T-helper 1 cell treated with Interleukin-12 subunit alpha and Interleukin-12 subunit beta and Interleukin-4 antibody, amounts not matched to agents 30 μg/mL and 1 μg/mL, for 36 hours (primary cell): ENCODE results near the gene KRTAP13-2.

Source experiments
- H3K27ac Mint-ChIP-seq: one replicate; pipeline ENCODE4 v1.8.0; 2021; ENCODE audit warnings: mild to moderate bottlenecking, mixed read lengths
- H3K27me3 Mint-ChIP-seq: one replicate; pipeline ENCODE4 v1.8.0; 2021; ENCODE audit warnings: low read depth, mixed read lengths
- H3K36me3 Mint-ChIP-seq: one replicate; pipeline ENCODE4 v1.8.0; 2021; ENCODE audit warnings: low read depth, mixed read lengths
- H3K4me1 Mint-ChIP-seq: one replicate; pipeline ENCODE4 v1.8.0; 2021; ENCODE audit warnings: low read depth, mixed read lengths
- H3K4me3 Mint-ChIP-seq: one replicate; pipeline ENCODE4 v1.8.0; 2021; ENCODE audit warnings: mild to moderate bottlenecking, moderate library complexity, mixed read lengths
- H3K9me3 Mint-ChIP-seq: one replicate; pipeline ENCODE4 v1.8.0; 2021; ENCODE audit warnings: mixed read lengths

The KRTAP13-2 gene

GRCh38 chr21:30372139-30372770, at the start of gene KRTAP13-2:
KRTAP13-2 (minus strand) TSS chr21:30372271; CDS start chr21:30372213, 58 bp downstream.
- Mint-ChIP-seq H3K27ac (no peak within 1 kb of the TSS), H3K9me3 (no peaks in the 10 kb centered on the region), H3K4me1 (no peaks in the 10 kb centered on the region), H3K27me3 (no peaks in the 10 kb centered on the region), H3K4me3 (no peak within 1 kb of the TSS), H3K36me3 (no peaks in the 10 kb centered on the region)

GRCh38 chr21:30415993-30416392, 43.9 kb upstream of the KRTAP13-2 start:
- no peak overlapping the region for H3K4me3 Mint-ChIP-seq

GRCh38 chr21:30408782-30409494, 36.9 kb upstream of the KRTAP13-2 start:
- H3K9me3 Mint-ChIP-seq = no peaks in the 10 kb centered on the region
- H3K27ac Mint-ChIP-seq = no peak overlapping the region
- H3K36me3 Mint-ChIP-seq = no peaks in the 10 kb centered on the region
- peaks cover 3% of the 10 kb centered on the region for H3K4me1 Mint-ChIP-seq
- H3K4me3 Mint-ChIP-seq = peak overlapping the region; percentile 39
- H3K27me3 Mint-ChIP-seq = peaks cover 6% of the 10 kb centered on the region

More at GRCh38 chr21:30415993-30416392, 43.9 kb upstream of the KRTAP13-2 start:
- Mint-ChIP-seq H3K9me3 (peaks cover 10% of the 10 kb centered on the region), H3K27ac (no peak overlapping the region), H3K36me3 (no peaks in the 10 kb centered on the region), H3K27me3 (no peaks in the 10 kb centered on the region), H3K4me1 (no peaks in the 10 kb centered on the region)

GRCh38 chr21:30395731-30396130, 23.7 kb upstream of the KRTAP13-2 start, which contains the start of gene KRTAP13-1:
KRTAP13-1 (plus strand) TSS chr21:30396031; CDS start chr21:30396087, 56 bp downstream.
- no peak within 1 kb of the TSS for H3K4me3 Mint-ChIP-seq
- H3K9me3 Mint-ChIP-seq = no peaks in the 10 kb centered on the region
- H3K27me3 Mint-ChIP-seq = no peaks in the 10 kb centered on the region
- no peak within 1 kb of the TSS for H3K27ac Mint-ChIP-seq
- no peaks in the 10 kb centered on the region for H3K4me1 Mint-ChIP-seq
- H3K36me3 Mint-ChIP-seq = no peaks in the 10 kb centered on the region

GRCh38 chr21:30391492-30392025, 19.5 kb upstream of the KRTAP13-2 start:
- Mint-ChIP-seq H3K27me3 (no peaks in the 10 kb centered on the region), H3K9me3 (no peaks in the 10 kb centered on the region), H3K27ac (no peak overlapping the region), H3K4me1 (no peaks in the 10 kb centered on the region), H3K36me3 (no peaks in the 10 kb centered on the region), H3K4me3 (no peak overlapping the region)

- Mint-ChIP-seq H3K27me3 (no peaks in the 10 kb centered on the region), H3K36me3 (no peaks in the 10 kb centered on the region), H3K4me3 (no peak overlapping the region), H3K27ac (no peak overlapping the region), H3K4me1 (no peaks in the 10 kb centered on the region), H3K9me3 (no peaks in the 10 kb centered on the region)
These were observed 10.1 kb upstream of the KRTAP13-2 start for GRCh38 chr21:30382201-30382600.

GRCh38 chr21:30355906-30356305, 16.2 kb downstream of the KRTAP13-2 start:
- H3K4me3 Mint-ChIP-seq = no peak overlapping the region
- H3K4me1 Mint-ChIP-seq = no peaks in the 10 kb centered on the region
- H3K27ac Mint-ChIP-seq = no peak overlapping the region
- H3K9me3 Mint-ChIP-seq = no peaks in the 10 kb centered on the region
- no peaks in the 10 kb centered on the region for H3K27me3 Mint-ChIP-seq
- H3K36me3 Mint-ChIP-seq = no peaks in the 10 kb centered on the region

- H3K36me3 Mint-ChIP-seq = no peaks in the 10 kb centered on the region
- H3K4me1 Mint-ChIP-seq = no peaks in the 10 kb centered on the region
- H3K27ac Mint-ChIP-seq = no peak overlapping the region
- H3K27me3 Mint-ChIP-seq = no peaks in the 10 kb centered on the region
- H3K4me3 Mint-ChIP-seq = no peak overlapping the region
- no peaks in the 10 kb centered on the region for H3K9me3 Mint-ChIP-seq
These were observed 17.6 kb downstream of the KRTAP13-2 start for GRCh38 chr21:30354308-30355005.

- H3K27me3 Mint-ChIP-seq = no peaks in the 10 kb centered on the region
- H3K4me1 Mint-ChIP-seq = no peaks in the 10 kb centered on the region
- no peaks in the 10 kb centered on the region for H3K9me3 Mint-ChIP-seq
- no peak overlapping the region for H3K4me3 Mint-ChIP-seq
- no peak overlapping the region for H3K27ac Mint-ChIP-seq
- no peaks in the 10 kb centered on the region for H3K36me3 Mint-ChIP-seq
These were observed 20.5 kb downstream of the KRTAP13-2 start for GRCh38 chr21:30351534-30351933.

- H3K9me3 Mint-ChIP-seq = no peaks in the 10 kb centered on the region
- H3K27me3 Mint-ChIP-seq = no peaks in the 10 kb centered on the region
- no peaks in the 10 kb centered on the region for H3K36me3 Mint-ChIP-seq
- H3K4me1 Mint-ChIP-seq = no peaks in the 10 kb centered on the region
- no peak overlapping the region for H3K27ac Mint-ChIP-seq
- no peak overlapping the region for H3K4me3 Mint-ChIP-seq
These were observed 22.5 kb downstream of the KRTAP13-2 start for GRCh38 chr21:30349572-30349971.

- Mint-ChIP-seq H3K27ac (no peak within 1 kb of the TSS), H3K9me3 (no peaks in the 10 kb centered on the region), H3K4me3 (no peak within 1 kb of the TSS), H3K36me3 (no peaks in the 10 kb centered on the region), H3K27me3 (no peaks in the 10 kb centered on the region), H3K4me1 (no peaks in the 10 kb centered on the region)
These were observed 23.6 kb downstream of the KRTAP13-2 start, which contains the start of gene KRTAP23-1 for GRCh38 chr21:30348506-30348905. KRTAP23-1 (minus strand) TSS chr21:30348606; CDS start chr21:30348606, 0 bp downstream.

GRCh38 chr21:30345014-30345413, 27.1 kb downstream of the KRTAP13-2 start:
- Mint-ChIP-seq H3K9me3 (no peaks in the 10 kb centered on the region), H3K36me3 (no peaks in the 10 kb centered on the region), H3K27ac (no peak overlapping the region), H3K27me3 (no peaks in the 10 kb centered on the region), H3K4me3 (no peak overlapping the region), H3K4me1 (no peaks in the 10 kb centered on the region)

- no peaks in the 10 kb centered on the region for H3K4me1 Mint-ChIP-seq
- no peaks in the 10 kb centered on the region for H3K36me3 Mint-ChIP-seq
- H3K27me3 Mint-ChIP-seq = no peaks in the 10 kb centered on the region
- no peak overlapping the region for H3K27ac Mint-ChIP-seq
- no peaks in the 10 kb centered on the region for H3K9me3 Mint-ChIP-seq
- H3K4me3 Mint-ChIP-seq = no peak overlapping the region
These were observed 31.1 kb downstream of the KRTAP13-2 start for GRCh38 chr21:30340714-30341573.

GRCh38 chr21:30338717-30339116, 33.4 kb downstream of the KRTAP13-2 start:
- Mint-ChIP-seq H3K27ac (no peak overlapping the region), H3K4me1 (no peaks in the 10 kb centered on the region), H3K27me3 (no peaks in the 10 kb centered on the region), H3K9me3 (no peaks in the 10 kb centered on the region), H3K36me3 (no peaks in the 10 kb centered on the region), H3K4me3 (no peak overlapping the region)
